Measurements from ENCODE around the gene LSG1.
"Not testable (repeated sequence)": the region's sequence is repeated elsewhere in the genome, so short reads cannot be mapped to it uniquely, and the experiment has no call there.

LSG1 gene

GRCh38 chr3:194617143-194617671, 54.8 kb downstream of the LSG1 start:
- DNase-seq: no peak

- no peak for DNase-seq
Measured at GRCh38 chr3:194615226-194615625, 56.8 kb downstream of the LSG1 start.

GRCh38 chr3:194612221-194612620, 59.8 kb downstream of the LSG1 start:
- no peak for DNase-seq

GRCh38 chr3:194610689-194611088, 61.3 kb downstream of the LSG1 start:
- DNase-seq: no peak

- no peak for DNase-seq
Measured at GRCh38 chr3:194609601-194610000, 62.4 kb downstream of the LSG1 start.

GRCh38 chr3:194608981-194609380, 63.0 kb downstream of the LSG1 start:
- no peak for DNase-seq

- DNase-seq: no peak
Measured at GRCh38 chr3:194607592-194608389, 64.2 kb downstream of the LSG1 start.

GRCh38 chr3:194606941-194607340, 65.0 kb downstream of the LSG1 start:
- no peak for DNase-seq

- DNase-seq: no peak
Measured at GRCh38 chr3:194606163-194606562, 65.8 kb downstream of the LSG1 start.

- DNase-seq: not testable (repeated sequence)
Measured at GRCh38 chr3:194605314-194605713, 66.7 kb downstream of the LSG1 start.

- DNase-seq: no peak
Measured at GRCh38 chr3:194604837-194605236, 67.2 kb downstream of the LSG1 start.

- no peak for DNase-seq
Measured at GRCh38 chr3:194604126-194604525, 67.9 kb downstream of the LSG1 start.

GRCh38 chr3:194602669-194603171, 69.3 kb downstream of the LSG1 start:
- DNase-seq: no peak

GRCh38 chr3:194598771-194599557, 73.0 kb downstream of the LSG1 start:
- DNase-seq: no peak

- DNase-seq: no peak
Measured at GRCh38 chr3:194596906-194597305, 75.1 kb downstream of the LSG1 start.

GRCh38 chr3:194592798-194593752, 78.9 kb downstream of the LSG1 start:
- no peak for DNase-seq
